Thoracic aorta (tissue), 2 donors: Measurements from ENCODE around the gene USP3. TPM values are rescaled to one million over a fixed set of nuclear protein-coding genes. Genes with fewer than 3 reads are reported as not detected.

Experiments
- ATAC-seq: fragments of 150-250 bp; one replicate; pipeline ENCODE4 v1.8.0; 2017; ENCODE audit warnings: low read depth; ENCODE audit not compliant: insufficient number of reproducible peaks, low FRiP score
- DNase-seq: peaks from one replicate; pipeline ENCODE4 v3.0.0-alpha.2; 2020; ENCODE audit warnings: low spot score
- H3K27ac ChIP-seq, 2 donors: fragments of 200-600 bp; sonication (generic); 1 replicate in 1 of 2; 2 replicates in 1 of 2; pipeline ENCODE4 v1.5.1; 2016; ENCODE audit warnings: mild to moderate bottlenecking in 2 of 2, moderate library complexity in 2 of 2
- H3K27me3 ChIP-seq: fragments of 200-600 bp; sonication (generic); replicated peaks from 2 replicates; pipeline ENCODE4 v1.6.0; 2016; ENCODE audit warnings: mild to moderate bottlenecking; ENCODE audit not compliant: insufficient read depth
- H3K36me3 ChIP-seq: fragments of 200-600 bp; sonication (generic); one replicate; pipeline ENCODE4 v1.5.1; 2016
- H3K4me1 ChIP-seq, 2 donors: fragments of 200-600 bp; sonication (generic); 1 replicate in 1 of 2; 2 replicates in 1 of 2; pipeline versions ENCODE4 v1.5.1 to v1.6.0; 2016; ENCODE audit warnings: low read depth in 2 of 2, mild to moderate bottlenecking in 1 of 2; ENCODE audit not compliant: control insufficient read depth in 1 of 2
- H3K4me3 ChIP-seq: fragments of 200-600 bp; sonication (generic); 2 replicates; pipeline ENCODE4 v1.5.1; 2016; ENCODE audit warnings: mild to moderate bottlenecking
- H3K9me3 ChIP-seq: fragments of 200-600 bp; sonication (generic); 2 replicates; pipeline ENCODE4 v1.5.1; 2016
- total RNA-seq, 2 donors: library from RNA; depleted of rRNA; stranded (reverse); fragments of >200 nt; gene quantifications; one replicate each; pipeline versions ENCODE4 v1.1.0 to v1.2.3, GENCODE V29; 2016
- TF ChIP-seq, protein P1 (sequence below): fragments of 200-600 bp; sonication (generic); IDR thresholded peaks from one replicate; pipeline ENCODE4 v1.5.1; 2019; ENCODE audit warnings: antibody characterized with exemption

The USP3 gene
- total RNA-seq, 2 donors from 2014 or later = 37.8 to 54.4 TPM

DNA sequence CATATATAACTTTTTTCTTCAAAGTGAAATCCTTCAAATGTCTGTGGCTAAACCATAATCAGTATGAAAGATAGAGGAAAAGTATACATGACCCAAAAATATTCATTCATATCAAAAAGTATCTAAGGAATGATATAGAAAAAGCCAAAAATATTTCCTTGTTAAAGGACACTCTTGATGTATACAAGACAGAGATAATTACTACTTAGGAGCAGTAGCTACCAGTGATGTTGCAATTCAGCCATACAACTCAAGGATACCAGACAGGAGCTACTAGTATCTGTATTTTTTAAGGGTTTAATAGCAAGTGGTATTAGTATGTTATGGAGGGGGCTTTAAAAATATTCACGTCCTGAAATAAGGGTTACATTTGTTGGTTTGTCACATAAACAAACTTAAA, 129.8 kb downstream of the USP3 start:
- no peak for DNase-seq
- Histone ChIP-seq H3K27me3 (no peaks in the 10 kb centered on the region), H3K27ac (no peak overlapping the region), H3K4me3 (no peak overlapping the region), H3K36me3 (peaks cover 55% of the 10 kb centered on the region), H3K4me1 (no peaks in the 10 kb centered on the region), H3K9me3 (no peaks in the 10 kb centered on the region)
- TF ChIP-seq, protein P1, sequence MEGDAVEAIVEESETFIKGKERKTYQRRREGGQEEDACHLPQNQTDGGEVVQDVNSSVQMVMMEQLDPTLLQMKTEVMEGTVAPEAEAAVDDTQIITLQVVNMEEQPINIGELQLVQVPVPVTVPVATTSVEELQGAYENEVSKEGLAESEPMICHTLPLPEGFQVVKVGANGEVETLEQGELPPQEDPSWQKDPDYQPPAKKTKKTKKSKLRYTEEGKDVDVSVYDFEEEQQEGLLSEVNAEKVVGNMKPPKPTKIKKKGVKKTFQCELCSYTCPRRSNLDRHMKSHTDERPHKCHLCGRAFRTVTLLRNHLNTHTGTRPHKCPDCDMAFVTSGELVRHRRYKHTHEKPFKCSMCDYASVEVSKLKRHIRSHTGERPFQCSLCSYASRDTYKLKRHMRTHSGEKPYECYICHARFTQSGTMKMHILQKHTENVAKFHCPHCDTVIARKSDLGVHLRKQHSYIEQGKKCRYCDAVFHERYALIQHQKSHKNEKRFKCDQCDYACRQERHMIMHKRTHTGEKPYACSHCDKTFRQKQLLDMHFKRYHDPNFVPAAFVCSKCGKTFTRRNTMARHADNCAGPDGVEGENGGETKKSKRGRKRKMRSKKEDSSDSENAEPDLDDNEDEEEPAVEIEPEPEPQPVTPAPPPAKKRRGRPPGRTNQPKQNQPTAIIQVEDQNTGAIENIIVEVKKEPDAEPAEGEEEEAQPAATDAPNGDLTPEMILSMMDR = no peak
- ATAC-seq = no peak

DNA sequence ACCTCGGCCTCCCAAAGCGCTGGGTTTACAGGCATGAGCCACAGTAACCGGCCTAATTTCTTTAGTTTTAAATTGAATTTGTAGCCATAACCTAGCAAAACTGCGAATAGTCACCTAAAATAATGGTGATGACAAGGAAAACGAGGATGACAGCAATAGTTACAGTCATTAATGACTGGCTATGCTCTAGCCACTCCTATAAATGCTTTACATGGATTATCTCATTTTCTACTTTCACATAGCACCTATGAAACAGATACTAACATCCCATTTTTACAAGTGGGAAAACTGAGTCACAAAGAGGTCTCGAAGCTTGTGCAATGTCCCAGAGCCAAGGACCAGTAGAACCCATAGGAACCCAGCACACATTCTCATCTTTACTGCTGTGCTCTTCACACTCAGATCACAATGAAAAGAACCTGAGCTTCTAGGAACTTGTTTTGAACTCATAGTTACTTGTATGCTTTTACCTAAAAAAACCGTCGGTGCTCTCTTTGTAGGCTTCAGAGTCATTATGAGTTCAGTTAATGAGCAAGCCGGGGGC, 132.2 kb downstream of the USP3 start:
- no peaks in the 10 kb centered on the region for H3K9me3 ChIP-seq
- TF ChIP-seq, protein P1 = no peak
- no peak overlapping the region for H3K4me3 ChIP-seq
- ATAC-seq (no peak), DNase-seq (no peak)
- no peaks in the 10 kb centered on the region for H3K4me1 ChIP-seq
- H3K27me3 ChIP-seq = no peaks in the 10 kb centered on the region
- H3K36me3 ChIP-seq = peaks cover 54% of the 10 kb centered on the region
- H3K27ac ChIP-seq = no peak overlapping the region

GRCh38 chr15:63638839-63639238, 134.4 kb downstream of the USP3 start:
- no peak for ATAC-seq
- Histone ChIP-seq H3K9me3 (no peaks in the 10 kb centered on the region), H3K4me1 (no peaks in the 10 kb centered on the region), H3K36me3 (peaks cover 52% of the 10 kb centered on the region), H3K27me3 (no peaks in the 10 kb centered on the region), H3K4me3 (no peak overlapping the region), H3K27ac (no peak overlapping the region)
- TF ChIP-seq, protein P1 = no peak
- no peak for DNase-seq

GRCh38 chr15:63640146-63640545, 135.8 kb downstream of the USP3 start:
- TF ChIP-seq, protein P1 = no peak
- DNase-seq (no peak), ATAC-seq (no peak)
- Histone ChIP-seq H3K27me3 (no peaks in the 10 kb centered on the region), H3K4me3 (no peak overlapping the region), H3K36me3 (peaks cover 56% of the 10 kb centered on the region), H3K27ac (no peak overlapping the region), H3K4me1 (no peaks in the 10 kb centered on the region), H3K9me3 (no peaks in the 10 kb centered on the region)

Other genes starting within 250 kb of the USP3 start
- gene APH1B, start 227.0 kb upstream of the USP3 start, total RNA-seq = 10 to 100 TPM; 16.2 to 22.2 TPM
- 10 to 100 TPM in 1 of 2 donors, 1 to 10 TPM in 1; 8.1 to 26.8 TPM for gene CA12, start 122.7 kb upstream of the USP3 start, total RNA-seq
- 10 to 100 TPM; 21.2 to 62.1 TPM for gene FBXL22, start 92.8 kb downstream of the USP3 start, total RNA-seq